H1 (cell line): ENCODE results near the gene KSR2. TPM values are rescaled to one million over a fixed set of nuclear protein-coding genes. Genes with fewer than 3 reads are reported as not detected.

Experiments used
- CTCF ChIA-PET: fragments of 300-600 bp; sonication (Branson Sonifier 250); formaldehyde crosslinking; loops from one replicate; lab custom pipeline; 2021; ENCODE audit not compliant: partially characterized antibody; lab: Charles Lee
- POLR2A ChIA-PET: fragments of 300-600 bp; sonication (Branson Sonifier 250); formaldehyde crosslinking; loops from one replicate; lab custom pipeline; 2021; ENCODE audit warnings: inconsistent platforms; ENCODE audit not compliant: partially characterized antibody; lab: Charles Lee
- DNase-seq, 2 experiments: peaks; one replicate each; pipeline versions ENCODE4 v3.0.0 to v3.0.0-alpha.2; 2010 to 2022; ENCODE audit warnings: low spot score in 2 of 2, low read depth in 1 of 2, mixed read lengths in 1 of 2
- FAIRE-seq: peaks from 2 replicates; lab custom pipeline; 2011; peaks lifted over from hg19 to GRCh38; lab: Jason Lieb, UNC
- H2AFZ ChIP-seq: 2 replicates; pipeline ENCODE4 v1.8.1; 2012; ENCODE audit warnings: low read length, inconsistent platforms
- H2AK5ac ChIP-seq: 2 replicates; pipeline ENCODE4 v1.6.1; 2013; ENCODE audit warnings: low read depth, low read length
- H2BK120ac ChIP-seq: replicated peaks from 2 replicates; pipeline ENCODE3; 2013; ENCODE audit warnings: low read depth, low read length, inconsistent platforms
- H2BK12ac ChIP-seq: 2 replicates; pipeline ENCODE4 v1.6.1; 2013; ENCODE audit warnings: low read depth, low read length
- H2BK15ac ChIP-seq: 2 replicates; pipeline ENCODE4 v1.6.1; 2013; ENCODE audit warnings: low read length
- H2BK20ac ChIP-seq: 2 replicates; pipeline ENCODE4 v1.6.1; 2013; ENCODE audit warnings: low read length
- H2BK5ac ChIP-seq: 2 replicates; pipeline ENCODE4 v1.6.1; 2013; ENCODE audit warnings: low read depth, low read length
- H3K14ac ChIP-seq: 2 replicates; pipeline ENCODE4 v1.6.1; 2013; ENCODE audit warnings: inconsistent platforms; ENCODE audit not compliant: insufficient read length
- H3K18ac ChIP-seq: 2 replicates; pipeline ENCODE4 v1.6.1; 2013; ENCODE audit warnings: low read length; ENCODE audit errors: extremely low read depth
- H3K23ac ChIP-seq: 2 replicates; pipeline ENCODE4 v1.6.1; 2013; ENCODE audit warnings: inconsistent platforms; ENCODE audit not compliant: insufficient read length
- H3K23me2 ChIP-seq: 2 replicates; pipeline ENCODE4 v1.6.1; 2013; ENCODE audit warnings: low read depth, low read length
- H3K27ac ChIP-seq: 2 replicates; pipeline ENCODE4 v1.6.1; 2011; ENCODE audit warnings: low read depth, low read length, inconsistent platforms
- H3K27me3 ChIP-seq, 4 experiments: replicated peaks in 1 of 4; 1 replicate in 1 of 4; 2 replicates in 3 of 4; pipeline versions ENCODE4 v1.6.1 to v1.8.1; 2011 to 2013; ENCODE audit warnings: low read length in 3 of 4, mild to moderate bottlenecking in 3 of 4, inconsistent platforms in 2 of 4, mixed read lengths in 2 of 4, moderate library complexity in 1 of 4; ENCODE audit not compliant: control insufficient read depth in 3 of 4, insufficient read depth in 3 of 4; ENCODE audit errors: extremely low read depth in 1 of 4
- H3K36me3 ChIP-seq, 4 experiments: 2 replicates each; pipeline versions ENCODE4 v1.6.1 to v1.8.1; 2011 to 2013; ENCODE audit warnings: mild to moderate bottlenecking in 4 of 4, low read length in 3 of 4, moderate library complexity in 2 of 4, control low read depth in 1 of 4, inconsistent platforms in 1 of 4; ENCODE audit not compliant: insufficient read depth in 4 of 4, control insufficient read depth in 2 of 4
- H3K4ac ChIP-seq: replicated peaks from 2 replicates; pipeline ENCODE3; 2013; ENCODE audit warnings: low read length, low read depth, mixed read lengths, inconsistent platforms; ENCODE audit not compliant: insufficient read length
- H3K4me1 ChIP-seq, 4 experiments: replicated peaks in 1 of 4; 1 replicate in 1 of 4; 2 replicates in 3 of 4; pipeline versions ENCODE4 v1.6.1 to v1.8.1; 2011 to 2013; ENCODE audit warnings: low read length in 3 of 4, inconsistent platforms in 2 of 4, mixed read lengths in 1 of 4; ENCODE audit not compliant: insufficient read depth in 4 of 4, control insufficient read depth in 3 of 4
- H3K4me2 ChIP-seq, 2 experiments: 2 replicates each; pipeline versions ENCODE4 v1.6.1 to v1.8.1; 2011 to 2013; ENCODE audit warnings: low read depth in 2 of 2, low read length in 2 of 2, control low read depth in 1 of 2, inconsistent platforms in 1 of 2, mild to moderate bottlenecking in 1 of 2; ENCODE audit not compliant: insufficient read depth in 1 of 2
- H3K4me3 ChIP-seq, 4 experiments: fragments of 200-600, 300-600 bp in 1 of 4; sonication (generic), shearing (Covaris generic), sonication (Bioruptor Twin) in 1 of 4; 2 replicates each; pipeline versions ENCODE4 v1.5.1 to v1.8.1; 2011 to 2016; ENCODE audit warnings: low read length in 4 of 4, low read depth in 3 of 4, control low read depth in 2 of 4, inconsistent platforms in 2 of 4, mild to moderate bottlenecking in 2 of 4, mixed read lengths in 1 of 4, moderate library complexity in 1 of 4; ENCODE audit not compliant: insufficient read depth in 2 of 4; ENCODE audit errors: extremely low read depth in 1 of 4
- H3K56ac ChIP-seq: replicated peaks from 2 replicates; pipeline ENCODE3; 2013; ENCODE audit warnings: low read depth, mild to moderate bottlenecking, mixed read lengths, low read length, inconsistent platforms; ENCODE audit not compliant: insufficient read length
- H3K79me1 ChIP-seq: 2 replicates; pipeline ENCODE4 v1.6.1; 2013; ENCODE audit warnings: low read depth, low read length, control low read depth
- H3K79me2 ChIP-seq, 2 experiments: 2 replicates each; pipeline versions ENCODE4 v1.6.1 to v1.8.1; 2012 to 2013; ENCODE audit warnings: low read length in 2 of 2, mild to moderate bottlenecking in 2 of 2, inconsistent platforms in 1 of 2; ENCODE audit not compliant: insufficient read depth in 2 of 2, control insufficient read depth in 1 of 2
- H3K9ac ChIP-seq, 4 experiments: replicated peaks in 1 of 4; 1 replicate in 1 of 4; 2 replicates in 3 of 4; pipeline versions ENCODE4 v1.6.1 to v1.8.1; 2011 to 2013; ENCODE audit warnings: low read depth in 3 of 4, low read length in 3 of 4, control low read depth in 2 of 4, mild to moderate bottlenecking in 2 of 4, moderate library complexity in 2 of 4, inconsistent platforms in 1 of 4; ENCODE audit errors: extremely low read depth in 1 of 4
- H3K9me3 ChIP-seq, 2 experiments: 2 replicates each; pipeline versions ENCODE4 v1.6.1 to v1.8.1; 2012 to 2013; ENCODE audit warnings: mild to moderate bottlenecking in 2 of 2, moderate library complexity in 2 of 2, control low read depth in 1 of 2, inconsistent platforms in 1 of 2, low read depth in 1 of 2, low read length in 1 of 2, mixed read lengths in 1 of 2; ENCODE audit not compliant: insufficient read depth in 2 of 2
- H4K20me1 ChIP-seq, 2 experiments: replicated peaks in 1 of 2; 2 replicates each; pipeline versions ENCODE3 to v1.8.1; 2011 to 2013; ENCODE audit warnings: inconsistent platforms in 2 of 2, low read length in 2 of 2, mild to moderate bottlenecking in 1 of 2; ENCODE audit not compliant: insufficient read depth in 2 of 2, control insufficient read depth in 1 of 2
- H4K5ac ChIP-seq: 2 replicates; pipeline ENCODE4 v1.6.1; 2013; ENCODE audit warnings: low read length, low read depth, mixed read lengths, inconsistent platforms; ENCODE audit not compliant: insufficient read length
- H4K8ac ChIP-seq: 2 replicates; pipeline ENCODE4 v1.8.0; 2013; ENCODE audit warnings: mild to moderate bottlenecking, moderate library complexity, low read length, inconsistent platforms; ENCODE audit not compliant: insufficient read depth; ENCODE audit errors: extremely low read depth
- H4K91ac ChIP-seq: replicated peaks from 2 replicates; pipeline ENCODE3; 2013; ENCODE audit warnings: low read length, mixed read lengths, inconsistent platforms; ENCODE audit not compliant: insufficient read length
- BRCA1 ChIP-seq: IDR thresholded peaks from 2 replicates; pipeline ENCODE4 v1.6.1; 2012; ENCODE audit warnings: low read depth, low read length, improper control_type of control experiment
- CTBP2 ChIP-seq: IDR thresholded peaks from 2 replicates; pipeline ENCODE4 v1.7.0; 2011; ENCODE audit warnings: borderline replicate concordance, mild to moderate bottlenecking, moderate library complexity, mixed read lengths, low read length; ENCODE audit not compliant: insufficient read depth, insufficient read length
- EGR1 ChIP-seq: IDR thresholded peaks from 2 replicates; pipeline ENCODE4 v1.6.1; 2011; ENCODE audit warnings: low read depth, low read length, borderline replicate concordance
- GABPA ChIP-seq: IDR thresholded peaks from 2 replicates; pipeline ENCODE4 v1.6.1; 2011; ENCODE audit warnings: mild to moderate bottlenecking, low read length, moderate library complexity, borderline replicate concordance; ENCODE audit not compliant: insufficient read depth
- KDM1A ChIP-seq: fragments of 200-600, 300-600 bp; sonication (generic); IDR thresholded peaks from 2 replicates; pipeline ENCODE4 v1.7.1; 2016; ENCODE audit warnings: mild to moderate bottlenecking, low read length, borderline replicate concordance
- KDM5A ChIP-seq: fragments of 200-600 bp; IDR thresholded peaks from 2 replicates; pipeline ENCODE4 v1.7.1; 2012; ENCODE audit warnings: mild to moderate bottlenecking, low read length, inconsistent platforms, mixed read lengths
- NANOG ChIP-seq: IDR thresholded peaks from 2 replicates; pipeline ENCODE4 v1.6.1; 2011; ENCODE audit warnings: low read length, low read depth, mild to moderate bottlenecking, inconsistent platforms; ENCODE audit not compliant: insufficient read depth, poor library complexity, severe bottlenecking
- NRF1 ChIP-seq: IDR thresholded peaks from 2 replicates; pipeline ENCODE4 v1.6.1; 2011; ENCODE audit warnings: mild to moderate bottlenecking, low read depth, low read length, improper control_type of control experiment
- SP4 ChIP-seq: IDR thresholded peaks from 2 replicates; pipeline ENCODE4 v1.6.1; 2012; ENCODE audit warnings: low read length, inconsistent platforms
- USF2 ChIP-seq: IDR thresholded peaks from 2 replicates; pipeline ENCODE4 v1.6.1; 2011; ENCODE audit warnings: low read length, improper control_type of control experiment
- ZNF274 ChIP-seq: IDR thresholded peaks from 2 replicates; pipeline ENCODE4 v1.7.0; 2012; ENCODE audit warnings: low read length, borderline replicate concordance; ENCODE audit errors: extremely low read depth
- WGBS, 2 experiments: shearing (Covaris generic) in 1 of 2; methylation state at CpG; one replicate each; pipeline versions ENCODE4 v1.1.6 to v1.1.7; 2013 to 2015; ENCODE audit warnings: low lambda C conversion rate in 2 of 2, mixed read lengths in 2 of 2, inconsistent platforms in 1 of 2, low coverage in 1 of 2, missing lambda C conversion rate in 1 of 2; ENCODE audit not compliant: insufficient replicate concordance in 2 of 2, insufficient coverage in 1 of 2, insufficient read length in 1 of 2; ENCODE audit errors: extremely low coverage in 1 of 2, missing lambda C conversion rate in 1 of 2; 5-methylcytosine and 5-hydroxymethylcytosine counted together
- polyA plus RNA-seq, 7 experiments: library from polyadenylated mRNA; depleted of rRNA in 3 of 7; stranded (reverse) in 5 of 7; unstranded in 2 of 7; fragments of >200 nt in 5 of 7; fragments of 200-250 nt in 2 of 7; gene quantifications; 1 replicate in 5 of 7; 2 replicates in 1 of 7; 4 replicates in 1 of 7; pipeline versions ENCODE4 v1.2.1 to v1.2.3, GENCODE V29; 2011 to 2013; ENCODE audit warnings: missing spikeins in 2 of 7, mixed read lengths in 2 of 7
- total RNA-seq: library from RNA; stranded (reverse); fragmentation: NEBNext Ultra II Directional; extraction: Animal tissue kit (Norgen Biotek cat#: 25700); gene quantifications from 2 replicates; pipeline ENCODE4 v1.2.1, GENCODE V29; 2021

Gene KSR2
- total and polyA plus RNA-seq, 2 of the 8 experiments (the other 6 are each of a cell fraction or from before 2014, with no cell fraction given) = 0.74 to 2.2 TPM

- TF ChIP-seq BRCA1 (no peak), CTBP2 (no peak), SP4 (no peak), NANOG (no peak), EGR1 (no peak), ZNF274 (no peak), GABPA (no peak), KDM5A (no peak), NRF1 (no peak), USF2 (no peak), KDM1A (no peak)
- Histone ChIP-seq H4K5ac (no peak overlapping the region), H3K4me3 (no peak overlapping the region), H2AFZ (no peak overlapping the region), H3K4me2 (no peak overlapping the region), H3K36me3 (no peaks in the 10 kb centered on the region; a peak in 1 of 8 replicates), H3K18ac (no peak overlapping the region), H2BK20ac (no peak overlapping the region), H2BK120ac (no peak overlapping the region), H3K23me2 (no peaks in the 10 kb centered on the region), H3K27ac (no peak overlapping the region), H2BK12ac (no peak overlapping the region), H2BK15ac (no peak overlapping the region), H3K4ac (no peak overlapping the region), H2BK5ac (no peak overlapping the region), H3K79me2 (no peaks in the 10 kb centered on the region), H4K8ac (no peak overlapping the region), H3K56ac (no peak overlapping the region), H3K14ac (no peak overlapping the region), H3K9me3 (peaks cover 0 to 8% of the 10 kb centered on the region in 2 experiments; a peak in 1 of 4 replicates), H3K27me3 (no peaks in the 10 kb centered on the region), H3K9ac (no peak overlapping the region), H3K23ac (no peak overlapping the region), H2AK5ac (no peak overlapping the region), H4K91ac (no peak overlapping the region), H4K20me1 (no peaks in the 10 kb centered on the region), H3K79me1 (no peaks in the 10 kb centered on the region), H3K4me1 (no peaks in the 10 kb centered on the region; a peak in 1 of 7 replicates)
- 81% methylated on average over 1 of the region's 1 CpG; no CpG with 5 or more reads in 1 of the 2 experiments for WGBS, 2 experiments
- POLR2A ChIA-PET = no interaction called here
- no peak for DNase-seq
- CTCF ChIA-PET = no interaction called here
- FAIRE-seq = no peak
Observed at GRCh38 chr12:117733549-117733805, 235.3 kb downstream of the KSR2 start.
